ENCODE results near the gene KRT1.

KRT1 gene

GRCh38 chr12:52661668-52662067 is 18.5 kb downstream of the KRT1 start (continued):
- TF ChIP-seq ZNF26 (tag by site-specific recombination; IDR thresholded peaks at IDR 0.05) (no peak), PRDM4 (tag by site-specific recombination; IDR thresholded peaks at IDR 0.05) (no peak)

GRCh38 chr12:52660934-52661499 is 19.2 kb downstream of the KRT1 start:
- TF ChIP-seq ZNF146 (tag by site-specific recombination; IDR thresholded peaks at IDR 0.05) (no peak), ZNF26 (tag by site-specific recombination; IDR thresholded peaks at IDR 0.05) (no peak), ZNF280C (tag by site-specific recombination; IDR thresholded peaks at IDR 0.05) (no peak), ZNF561 (tag by site-specific recombination; IDR thresholded peaks at IDR 0.05; ENCODE audit: borderline replicate concordance) (no peak), ZBTB11 (tag by site-specific recombination; conservative IDR thresholded peaks at IDR 0.05; ENCODE audit: low read depth) (no peak), ZNF416 (tag by site-specific recombination; IDR thresholded peaks at IDR 0.05) (no peak), ZNF335 (tag by site-specific recombination; conservative IDR thresholded peaks at IDR 0.05) (no peak), ZNF521 (tag by site-specific recombination; IDR thresholded peaks at IDR 0.05) (no peak)
- Histone ChIP-seq H3K27ac (ENCODE audit: extremely low read depth, low read depth, low read length) (no peak overlapping the region), H3K36me3 (ENCODE audit: control insufficient read depth in 2 of 2, insufficient read depth in 1 of 2, low read length in 2 of 2) (no peaks in the 10 kb centered on the region), H3K4me3 (ENCODE audit: low read depth, low read length) (no peak overlapping the region), H3K9me3 (ENCODE audit: control insufficient read depth, insufficient read depth, low read depth, low read length) (no peaks in the 10 kb centered on the region), H3K4me1 (ENCODE audit: control insufficient read depth, insufficient read depth, low read length) (no peaks in the 10 kb centered on the region)
- POLR2A ChIA-PET, result no interaction called here
- CTCF ChIA-PET, result interaction anchor here (0.9 kb wide), 1 partner anchor 46 kb away, joined by 3 read pairs; no protein-coding TSS in a partner anchor

- H3K4me1 ChIP-seq (ENCODE audit: control insufficient read depth, insufficient read depth, low read length), result no peaks in the 10 kb centered on the region
- H3K4me3 ChIP-seq (ENCODE audit: low read depth, low read length), result no peak overlapping the region
- no peaks in the 10 kb centered on the region for H3K36me3 ChIP-seq (ENCODE audit: control insufficient read depth in 2 of 2, insufficient read depth in 1 of 2, low read length in 2 of 2)
- no peak overlapping the region for H3K27ac ChIP-seq (ENCODE audit: extremely low read depth, low read depth, low read length)
- ChIA-PET CTCF (no interaction called here), POLR2A (no interaction called here)
- no peaks in the 10 kb centered on the region for H3K9me3 ChIP-seq (ENCODE audit: control insufficient read depth, insufficient read depth, low read depth, low read length)
- TF ChIP-seq TSHZ1 (tag by site-specific recombination; IDR thresholded peaks at IDR 0.05; ENCODE audit: borderline replicate concordance), result no peak
- no peak for TF ChIP-seq ZBTB8A (tag by site-specific recombination; IDR thresholded peaks at IDR 0.05)
- TF ChIP-seq TCF7L2 (IDR thresholded peaks at IDR 0.05; ENCODE audit: borderline replicate concordance, low read depth, low read length), result no peak
- no peak for TF ChIP-seq ZNF473 (tag by site-specific recombination; IDR thresholded peaks at IDR 0.05)
- TF ChIP-seq ZNF140 (tag by site-specific recombination; IDR thresholded peaks at IDR 0.05), result no peak
- TF ChIP-seq ZEB2 (tag by site-specific recombination; IDR thresholded peaks at IDR 0.05), result no peak
- no peak for TF ChIP-seq ZNF529 (tag by site-specific recombination; IDR thresholded peaks at IDR 0.05; ENCODE audit: insufficient replicate concordance)
These were observed 20.3 kb downstream of the KRT1 start for GRCh38 chr12:52659951-52660350.
